H1 (cell line): ENCODE results near the gene EFCAB8. TPM values are rescaled to one million over a fixed set of nuclear protein-coding genes. Genes with fewer than 3 reads are reported as not detected.

ENCODE experiments used
- CEBPB ChIP-seq: IDR thresholded peaks from 2 replicates; pipeline ENCODE4 v1.6.1; 2012; ENCODE audit warnings: low read depth, low read length
- MAFK ChIP-seq: IDR thresholded peaks from 2 replicates; pipeline ENCODE4 v1.6.1; 2012; ENCODE audit warnings: low read depth, mild to moderate bottlenecking, improper control_type of control experiment, low read length
- PHF8 ChIP-seq: fragments of 200-600 bp; sonication (generic); conservative IDR thresholded peaks from 2 replicates; pipeline ENCODE4 v1.7.1; 2012; ENCODE audit warnings: low read depth, mild to moderate bottlenecking, inconsistent platforms, low read length, moderate library complexity
- RXRA ChIP-seq: IDR thresholded peaks from 2 replicates; pipeline ENCODE4 v1.6.1; 2011; ENCODE audit warnings: low read depth, mild to moderate bottlenecking, low read length, moderate library complexity; ENCODE audit not compliant: insufficient read depth
- TBP ChIP-seq: IDR thresholded peaks from 2 replicates; pipeline ENCODE4 v1.6.1; 2011; ENCODE audit warnings: low read depth, low read length, improper control_type of control experiment
- polyA plus RNA-seq, 7 experiments: library from polyadenylated mRNA; depleted of rRNA in 3 of 7; stranded (reverse) in 5 of 7; unstranded in 2 of 7; fragments of >200 nt in 5 of 7; fragments of 200-250 nt in 2 of 7; gene quantifications; 1 replicate in 5 of 7; 2 replicates in 1 of 7; 4 replicates in 1 of 7; pipeline versions ENCODE4 v1.2.1 to v1.2.3, GENCODE V29; 2011 to 2013; ENCODE audit warnings: missing spikeins in 2 of 7, mixed read lengths in 2 of 7
- total RNA-seq: library from RNA; stranded (reverse); fragmentation: NEBNext Ultra II Directional; extraction: Animal tissue kit (Norgen Biotek cat#: 25700); gene quantifications from 2 replicates; pipeline ENCODE4 v1.2.1, GENCODE V29; 2021

EFCAB8 gene
- total and polyA plus RNA-seq, 2 of the 8 experiments (the other 6 are each of a cell fraction or from before 2014, with no cell fraction given), result 0.06 to 0.20 TPM

DNA sequence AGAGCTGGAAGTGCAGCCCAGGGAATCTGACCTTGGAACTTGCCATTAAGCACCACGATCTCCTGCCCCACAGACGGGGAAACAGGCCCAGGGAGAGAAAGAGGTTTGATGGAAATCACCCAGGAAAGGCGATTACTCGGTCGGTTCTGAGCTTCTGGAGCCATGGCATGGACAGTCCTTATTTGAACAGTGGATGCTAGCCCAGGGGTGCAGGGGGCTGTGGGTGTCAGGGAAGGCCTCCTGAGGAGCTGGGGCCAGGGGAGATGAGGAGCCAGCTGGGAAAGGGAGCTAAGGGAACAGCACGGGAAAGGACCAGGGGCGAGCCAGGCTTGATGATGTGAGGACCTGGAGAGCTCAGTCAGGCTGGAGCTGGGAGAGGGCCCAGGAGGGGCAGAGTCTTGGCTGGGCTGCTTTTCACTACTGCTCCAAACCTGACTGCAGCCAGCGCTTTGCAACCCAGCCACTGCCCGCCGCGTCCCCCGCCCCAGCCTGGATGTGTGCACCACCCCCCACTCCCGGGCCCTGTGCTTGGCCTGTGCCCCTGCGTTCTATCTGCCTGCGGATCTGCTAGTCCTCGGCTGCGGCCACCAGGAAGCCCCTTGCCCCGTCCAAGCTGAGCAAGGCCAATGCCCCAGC is 127.7 kb downstream of the EFCAB8 start (continued):
- TF ChIP-seq PHF8 (no peak), MAFK (no peak), CEBPB (no peak), TBP (no peak), RXRA (no peak)
